HEK293 (cell line): ENCODE measurements around the gene ZNF221.

ENCODE experiments used
- CTCF ChIA-PET: fragments of 350-600 bp; formaldehyde crosslinking; extraction: SDS; loops from one replicate; lab custom pipeline; 2021; ENCODE audit warnings: antibody characterized with exemption; lab: Yijun Ruan, JAX
- POLR2A ChIA-PET: fragments of 300-600 bp; formaldehyde crosslinking; extraction: SDS; loops from one replicate; lab custom pipeline; 2020; ENCODE audit warnings: antibody characterized with exemption, inconsistent platforms; lab: Yijun Ruan, JAX
- H3K27ac ChIP-seq: fragments of 200-500 bp; sonication (Bioruptor generic); 2 replicates; pipeline ENCODE4 v1.5.1; 2014; ENCODE audit warnings: low read depth, low read length, control low read depth, inconsistent platforms; ENCODE audit errors: extremely low read depth
- H3K36me3 ChIP-seq, 2 experiments: fragments of 200-500 bp in 1 of 2; sonication (Bioruptor generic) in 1 of 2; 1 replicate in 1 of 2; 2 replicates in 1 of 2; pipeline ENCODE4 v1.5.1; 2014 to 2017; ENCODE audit warnings: inconsistent platforms in 2 of 2, low read length in 2 of 2; ENCODE audit not compliant: control insufficient read depth in 2 of 2, insufficient read depth in 1 of 2
- H3K4me1 ChIP-seq: fragments of 200-500 bp; sonication (Bioruptor generic); 2 replicates; pipeline ENCODE4 v1.5.1; 2014; ENCODE audit warnings: mild to moderate bottlenecking, low read length, inconsistent platforms; ENCODE audit not compliant: control insufficient read depth, insufficient read depth
- H3K4me3 ChIP-seq: 2 replicates; pipeline ENCODE4 v1.5.1; 2011; ENCODE audit warnings: low read depth, mild to moderate bottlenecking, control low read depth, low read length, moderate library complexity
- H3K9me3 ChIP-seq: fragments of 200-500 bp; sonication (Bioruptor generic); 2 replicates; pipeline ENCODE4 v1.5.1; 2014; ENCODE audit warnings: low read depth, low read length, inconsistent platforms; ENCODE audit not compliant: control insufficient read depth, insufficient read depth
- GLI2 ChIP-seq: fragments of 450-650 bp; formaldehyde crosslinking; IDR thresholded peaks from 2 replicates; pipeline ENCODE4; 2017; ENCODE audit warnings: missing biosample characterization, missing genetic modification characterization, low read depth, borderline replicate concordance
- KLF9 ChIP-seq: fragments of 450-650 bp; formaldehyde crosslinking; IDR thresholded peaks from 2 replicates; pipeline ENCODE4 v1.5.1; 2016; ENCODE audit warnings: missing biosample characterization, missing genetic modification characterization, low read depth
- MZF1 ChIP-seq: fragments of 450-650 bp; formaldehyde crosslinking; IDR thresholded peaks from 2 replicates; pipeline ENCODE4 v1.5.1; 2017; ENCODE audit warnings: missing biosample characterization, missing genetic modification characterization, borderline replicate concordance
- PRDM1 ChIP-seq: fragments of 450-650 bp; formaldehyde crosslinking; IDR thresholded peaks from 2 replicates; pipeline ENCODE4; 2016; ENCODE audit warnings: missing biosample characterization, missing genetic modification characterization
- SALL2 ChIP-seq: fragments of 450-650 bp; formaldehyde crosslinking; IDR thresholded peaks from 2 replicates; pipeline ENCODE4 v1.5.0; 2017; ENCODE audit warnings: missing biosample characterization, mild to moderate bottlenecking, missing genetic modification characterization, borderline replicate concordance
- SCRT2 ChIP-seq: fragments of 450-650 bp; formaldehyde crosslinking; IDR thresholded peaks from 2 replicates; pipeline ENCODE4 v1.5.1; 2016; ENCODE audit warnings: missing biosample characterization, missing genetic modification characterization
- SP7 ChIP-seq: fragments of 450-650 bp; formaldehyde crosslinking; IDR thresholded peaks from 2 replicates; pipeline ENCODE4 v1.5.1; 2016; ENCODE audit warnings: missing biosample characterization, missing genetic modification characterization
- WT1 ChIP-seq: fragments of 450-650 bp; formaldehyde crosslinking; IDR thresholded peaks from 2 replicates; pipeline ENCODE4 v1.5.1; 2016; ENCODE audit warnings: missing biosample characterization, missing genetic modification characterization
- ZBTB17 ChIP-seq: fragments of 450-650 bp; formaldehyde crosslinking; IDR thresholded peaks from 2 replicates; pipeline ENCODE4 v1.5.1; 2016; ENCODE audit warnings: missing biosample characterization, missing genetic modification characterization
- ZBTB20 ChIP-seq: fragments of 450-650 bp; formaldehyde crosslinking; IDR thresholded peaks from 2 replicates; pipeline ENCODE4 v1.5.1; 2016; ENCODE audit warnings: missing biosample characterization, missing genetic modification characterization
- ZFP41 ChIP-seq: fragments of 450-650 bp; formaldehyde crosslinking; IDR thresholded peaks from 2 replicates; pipeline ENCODE4 v1.5.1; 2016; ENCODE audit warnings: missing biosample characterization, missing genetic modification characterization, borderline replicate concordance
- ZNF211 ChIP-seq: fragments of 450-650 bp; formaldehyde crosslinking; IDR thresholded peaks from 2 replicates; pipeline ENCODE4 v1.5.1; 2016; ENCODE audit warnings: low read depth, missing biosample characterization, missing genetic modification characterization
- ZNF223 ChIP-seq: fragments of 450-650 bp; formaldehyde crosslinking; IDR thresholded peaks from 2 replicates; pipeline ENCODE4 v1.5.1; 2016; ENCODE audit warnings: missing biosample characterization, missing genetic modification characterization
- ZNF548 ChIP-seq: fragments of 450-650 bp; formaldehyde crosslinking; IDR thresholded peaks from 2 replicates; pipeline ENCODE4 v1.5.1; 2016; ENCODE audit warnings: missing biosample characterization, missing genetic modification characterization
- ZNF555 ChIP-seq: fragments of 450-650 bp; formaldehyde crosslinking; conservative IDR thresholded peaks from 2 replicates; pipeline ENCODE4 v1.5.1; 2017; ENCODE audit warnings: missing biosample characterization, mild to moderate bottlenecking, missing genetic modification characterization, inconsistent platforms
- ZNF585B ChIP-seq: fragments of 450-650 bp; formaldehyde crosslinking; IDR thresholded peaks from 2 replicates; pipeline ENCODE4 v1.5.1; 2016; ENCODE audit warnings: missing biosample characterization, missing genetic modification characterization
- ZNF596 ChIP-seq: fragments of 450-650 bp; IDR thresholded peaks from 2 replicates; pipeline ENCODE4 v1.5.0; 2018; ENCODE audit warnings: missing biosample characterization, mild to moderate bottlenecking, missing genetic modification characterization, moderate library complexity
- ZNF701 ChIP-seq: fragments of 450-650 bp; formaldehyde crosslinking; IDR thresholded peaks from 2 replicates; pipeline ENCODE4 v1.5.1; 2016; ENCODE audit warnings: missing biosample characterization, missing genetic modification characterization
- ZNF747 ChIP-seq: fragments of 450-650 bp; formaldehyde crosslinking; IDR thresholded peaks from 2 replicates; pipeline ENCODE4 v1.5.1; 2016; ENCODE audit warnings: missing biosample characterization, missing genetic modification characterization
- TF ChIP-seq, protein P1 (sequence below): fragments of 450-650 bp; formaldehyde crosslinking; IDR thresholded peaks from 2 replicates; pipeline ENCODE4 v1.5.1; 2017; ENCODE audit warnings: missing biosample characterization, missing genetic modification characterization
- TF ChIP-seq, protein P2 (sequence below): fragments of 450-650 bp; formaldehyde crosslinking; IDR thresholded peaks from 2 replicates; pipeline ENCODE4 v1.5.1; 2016; ENCODE audit warnings: missing biosample characterization, missing genetic modification characterization
- TF ChIP-seq, protein P3 (sequence below): fragments of 450-650 bp; formaldehyde crosslinking; conservative IDR thresholded peaks from 2 replicates; pipeline ENCODE4 v1.5.1; 2016; ENCODE audit warnings: low read depth, missing biosample characterization, missing genetic modification characterization
- TF ChIP-seq, protein P4 (sequence below): fragments of 450-650 bp; formaldehyde crosslinking; optimal IDR thresholded peaks from 2 replicates; pipeline ENCODE3; 2016; ENCODE audit warnings: missing biosample characterization, mild to moderate bottlenecking, missing genetic modification characterization
- TF ChIP-seq, protein P5 (sequence below): fragments of 450-650 bp; formaldehyde crosslinking; IDR thresholded peaks from 2 replicates; pipeline ENCODE4 v1.5.1; 2017; ENCODE audit warnings: missing biosample characterization, missing genetic modification characterization

ZNF221 gene

DNA sequence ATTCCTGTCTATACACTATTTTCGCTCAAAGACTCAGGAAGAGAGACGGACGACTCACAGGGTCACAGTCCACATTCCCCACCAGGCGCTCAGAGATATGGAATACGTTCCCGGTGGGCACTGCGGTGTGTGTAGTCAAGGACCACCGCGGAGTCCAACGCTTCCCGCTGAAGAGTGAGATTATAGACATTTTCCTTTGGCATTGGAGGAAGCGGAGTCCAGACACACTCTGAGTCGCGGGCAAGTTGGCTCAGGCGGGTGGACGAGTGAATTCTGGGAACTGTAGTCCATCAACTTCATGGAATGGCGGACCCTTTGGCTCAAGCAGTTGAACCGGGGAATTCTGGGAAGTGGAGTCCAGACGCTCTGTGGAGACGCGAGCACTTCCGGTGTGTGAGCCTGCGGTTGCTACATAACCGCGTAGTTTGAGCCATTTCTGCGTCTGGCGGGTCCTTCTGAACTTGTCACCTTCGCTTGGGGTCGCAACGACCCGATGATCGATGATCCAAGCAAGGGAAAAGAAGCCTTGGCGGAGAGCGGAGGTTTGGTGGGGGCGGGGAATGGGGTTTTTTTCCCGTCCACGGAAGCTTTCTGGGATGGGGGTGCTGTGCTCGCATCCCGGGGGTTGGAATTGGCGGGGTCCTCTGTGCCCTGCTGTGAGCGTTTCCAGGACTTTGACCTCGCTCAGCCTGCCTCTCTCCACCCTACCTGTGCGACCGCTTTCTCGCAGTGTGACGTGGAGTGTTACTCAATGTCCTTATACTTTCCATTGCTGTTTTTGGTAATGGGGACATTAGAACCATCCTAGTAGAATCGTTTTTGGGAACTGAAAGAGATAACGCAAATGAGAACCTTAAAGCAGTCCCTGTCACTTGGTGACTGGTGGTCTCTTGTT lies 51.8 kb downstream of the ZNF221 start, which contains the start of gene ZNF230 (continued):
- TF ChIP-seq, protein P1, sequence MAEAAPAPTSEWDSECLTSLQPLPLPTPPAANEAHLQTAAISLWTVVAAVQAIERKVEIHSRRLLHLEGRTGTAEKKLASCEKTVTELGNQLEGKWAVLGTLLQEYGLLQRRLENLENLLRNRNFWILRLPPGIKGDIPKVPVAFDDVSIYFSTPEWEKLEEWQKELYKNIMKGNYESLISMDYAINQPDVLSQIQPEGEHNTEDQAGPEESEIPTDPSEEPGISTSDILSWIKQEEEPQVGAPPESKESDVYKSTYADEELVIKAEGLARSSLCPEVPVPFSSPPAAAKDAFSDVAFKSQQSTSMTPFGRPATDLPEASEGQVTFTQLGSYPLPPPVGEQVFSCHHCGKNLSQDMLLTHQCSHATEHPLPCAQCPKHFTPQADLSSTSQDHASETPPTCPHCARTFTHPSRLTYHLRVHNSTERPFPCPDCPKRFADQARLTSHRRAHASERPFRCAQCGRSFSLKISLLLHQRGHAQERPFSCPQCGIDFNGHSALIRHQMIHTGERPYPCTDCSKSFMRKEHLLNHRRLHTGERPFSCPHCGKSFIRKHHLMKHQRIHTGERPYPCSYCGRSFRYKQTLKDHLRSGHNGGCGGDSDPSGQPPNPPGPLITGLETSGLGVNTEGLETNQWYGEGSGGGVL (tag by site-specific recombination): peak; percentile 43; the same call in 1 of the 2 replicates
- TF ChIP-seq GLI2 (tag by site-specific recombination) (no peak), PRDM1 (no peak; the same call in 1 of the 2 replicates), ZNF701 (tag by site-specific recombination) (peak; percentile 56; the same call in 1 of the 2 replicates), ZBTB17 (tag by site-specific recombination) (peak; percentile 100), SALL2 (no peak), ZFP41 (tag by site-specific recombination) (no peak), ZNF585B (tag by site-specific recombination) (0 out of 2 replicates have a peak, but pooled peaks have one; percentile 16), KLF9 (no peak), SCRT2 (tag by site-specific recombination) (peak; percentile 84), ZNF211 (tag by site-specific recombination) (no peak), ZNF596 (tag by site-specific recombination) (no peak), ZNF223 (tag by site-specific recombination) (0 out of 2 replicates have a peak, but pooled peaks have one; percentile 52), ZNF555 (tag by site-specific recombination) (no peak)
- TF ChIP-seq, protein P2, sequence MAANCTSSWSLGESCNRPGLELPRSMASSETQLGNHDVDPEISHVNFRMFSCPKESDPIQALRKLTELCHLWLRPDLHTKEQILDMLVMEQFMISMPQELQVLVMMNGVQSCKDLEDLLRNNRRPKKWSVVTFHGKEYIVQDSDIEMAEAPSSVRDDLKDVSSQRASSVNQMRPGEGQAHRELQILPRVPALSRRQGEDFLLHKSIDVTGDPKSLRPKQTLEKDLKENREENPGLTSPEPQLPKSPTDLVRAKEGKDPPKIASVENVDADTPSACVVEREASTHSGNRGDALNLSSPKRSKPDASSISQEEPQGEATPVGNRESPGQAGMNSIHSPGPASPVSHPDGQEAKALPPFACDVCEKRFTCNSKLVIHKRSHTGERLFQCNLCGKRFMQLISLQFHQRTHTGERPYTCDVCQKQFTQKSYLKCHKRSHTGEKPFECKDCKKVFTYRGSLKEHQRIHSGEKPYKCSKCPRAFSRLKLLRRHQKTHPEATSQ (tag by site-specific recombination): no peak; the same call in 1 of the 2 replicates
- TF ChIP-seq, protein P3, sequence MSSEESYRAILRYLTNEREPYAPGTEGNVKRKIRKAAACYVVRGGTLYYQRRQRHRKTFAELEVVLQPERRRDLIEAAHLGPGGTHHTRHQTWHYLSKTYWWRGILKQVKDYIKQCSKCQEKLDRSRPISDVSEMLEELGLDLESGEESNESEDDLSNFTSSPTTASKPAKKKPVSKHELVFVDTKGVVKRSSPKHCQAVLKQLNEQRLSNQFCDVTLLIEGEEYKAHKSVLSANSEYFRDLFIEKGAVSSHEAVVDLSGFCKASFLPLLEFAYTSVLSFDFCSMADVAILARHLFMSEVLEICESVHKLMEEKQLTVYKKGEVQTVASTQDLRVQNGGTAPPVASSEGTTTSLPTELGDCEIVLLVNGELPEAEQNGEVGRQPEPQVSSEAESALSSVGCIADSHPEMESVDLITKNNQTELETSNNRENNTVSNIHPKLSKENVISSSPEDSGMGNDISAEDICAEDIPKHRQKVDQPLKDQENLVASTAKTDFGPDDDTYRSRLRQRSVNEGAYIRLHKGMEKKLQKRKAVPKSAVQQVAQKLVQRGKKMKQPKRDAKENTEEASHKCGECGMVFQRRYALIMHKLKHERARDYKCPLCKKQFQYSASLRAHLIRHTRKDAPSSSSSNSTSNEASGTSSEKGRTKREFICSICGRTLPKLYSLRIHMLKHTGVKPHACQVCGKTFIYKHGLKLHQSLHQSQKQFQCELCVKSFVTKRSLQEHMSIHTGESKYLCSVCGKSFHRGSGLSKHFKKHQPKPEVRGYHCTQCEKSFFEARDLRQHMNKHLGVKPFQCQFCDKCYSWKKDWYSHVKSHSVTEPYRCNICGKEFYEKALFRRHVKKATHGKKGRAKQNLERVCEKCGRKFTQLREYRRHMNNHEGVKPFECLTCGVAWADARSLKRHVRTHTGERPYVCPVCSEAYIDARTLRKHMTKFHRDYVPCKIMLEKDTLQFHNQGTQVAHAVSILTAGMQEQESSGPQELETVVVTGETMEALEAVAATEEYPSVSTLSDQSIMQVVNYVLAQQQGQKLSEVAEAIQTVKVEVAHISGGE (tag by site-specific recombination): peak; percentile 96

DNA sequence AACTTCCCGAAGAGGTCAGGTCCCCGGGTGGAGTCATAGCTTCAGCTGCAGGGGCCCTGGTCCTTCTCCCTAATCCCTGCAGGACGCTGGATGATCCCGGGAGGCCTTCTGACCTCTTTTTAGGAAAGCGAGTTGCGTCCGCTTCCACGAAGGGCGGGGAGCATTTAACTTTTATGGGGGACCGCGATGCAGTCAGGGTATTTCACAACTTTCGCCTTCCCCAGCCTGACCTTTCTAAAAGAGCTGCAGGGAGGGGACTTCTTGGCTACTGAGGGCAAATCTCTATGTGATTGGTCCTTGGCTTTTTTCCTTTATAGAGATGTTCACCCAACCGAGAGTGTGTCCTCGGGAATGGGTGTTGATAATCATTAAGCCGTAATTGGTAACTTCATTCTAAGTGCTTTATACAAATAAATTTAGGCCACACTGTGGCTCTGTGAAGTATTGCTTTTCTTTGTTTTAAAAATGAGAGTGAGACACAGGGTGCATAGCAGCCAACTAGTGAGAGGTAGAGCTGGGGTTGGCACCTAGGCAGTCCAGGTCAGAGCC lies 52.5 kb downstream of the ZNF221 start:
- peak overlapping the region; percentile 54 for H3K27ac ChIP-seq
- ChIA-PET POLR2A (interaction anchor here (0.5 to 3.8 kb wide), 8 partner anchors 15 to 204 kb away, joined by 3 to 17 read pairs (median 4); partner anchors contain the start of genes ZNF155, ZNF221, ZNF223 and ZNF225), CTCF (interaction anchor here (0.5 to 1.5 kb wide), 5 partner anchors 10 to 654 kb away, joined by 3 to 5 read pairs (median 3); no protein-coding TSS in a partner anchor)
- H3K36me3 ChIP-seq: peaks cover 22 to 42% of the 10 kb centered on the region in 2 experiments
- H3K9me3 ChIP-seq: peaks cover 14% of the 10 kb centered on the region
- peak overlapping the region; percentile 52 for H3K4me3 ChIP-seq
- peaks cover 10% of the 10 kb centered on the region for H3K4me1 ChIP-seq
- TF ChIP-seq WT1 (tag by site-specific recombination): 0 out of 2 replicates have a peak, but pooled peaks have one; percentile 9
- TF ChIP-seq ZBTB20: peak; percentile 95
- TF ChIP-seq, protein P4, sequence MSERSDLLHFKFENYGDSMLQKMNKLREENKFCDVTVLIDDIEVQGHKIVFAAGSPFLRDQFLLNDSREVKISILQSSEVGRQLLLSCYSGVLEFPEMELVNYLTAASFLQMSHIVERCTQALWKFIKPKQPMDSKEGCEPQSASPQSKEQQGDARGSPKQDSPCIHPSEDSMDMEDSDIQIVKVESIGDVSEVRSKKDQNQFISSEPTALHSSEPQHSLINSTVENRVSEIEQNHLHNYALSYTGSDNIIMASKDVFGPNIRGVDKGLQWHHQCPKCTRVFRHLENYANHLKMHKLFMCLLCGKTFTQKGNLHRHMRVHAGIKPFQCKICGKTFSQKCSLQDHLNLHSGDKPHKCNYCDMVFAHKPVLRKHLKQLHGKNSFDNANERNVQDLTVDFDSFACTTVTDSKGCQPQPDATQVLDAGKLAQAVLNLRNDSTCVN (tag by site-specific recombination): no peak
- no peak for TF ChIP-seq ZNF548 (tag by site-specific recombination)
- no peak for TF ChIP-seq ZNF747 (tag by site-specific recombination)
- TF ChIP-seq SP7 (tag by site-specific recombination): no peak
- TF ChIP-seq, protein P5, sequence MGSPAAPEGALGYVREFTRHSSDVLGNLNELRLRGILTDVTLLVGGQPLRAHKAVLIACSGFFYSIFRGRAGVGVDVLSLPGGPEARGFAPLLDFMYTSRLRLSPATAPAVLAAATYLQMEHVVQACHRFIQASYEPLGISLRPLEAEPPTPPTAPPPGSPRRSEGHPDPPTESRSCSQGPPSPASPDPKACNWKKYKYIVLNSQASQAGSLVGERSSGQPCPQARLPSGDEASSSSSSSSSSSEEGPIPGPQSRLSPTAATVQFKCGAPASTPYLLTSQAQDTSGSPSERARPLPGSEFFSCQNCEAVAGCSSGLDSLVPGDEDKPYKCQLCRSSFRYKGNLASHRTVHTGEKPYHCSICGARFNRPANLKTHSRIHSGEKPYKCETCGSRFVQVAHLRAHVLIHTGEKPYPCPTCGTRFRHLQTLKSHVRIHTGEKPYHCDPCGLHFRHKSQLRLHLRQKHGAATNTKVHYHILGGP (tag by site-specific recombination): 0 out of 2 replicates have a peak, but pooled peaks have one; percentile 18
- peak; percentile 13; the same call in 1 of the 2 replicates for TF ChIP-seq MZF1 (tag by site-specific recombination)
